HG03060 (cell line): ENCODE data around the gene TULP4.
A peak's percentile ranks its signal among the peaks of the same experiment; 100 is the strongest.
"Not testable (repeated sequence)": the region's sequence is repeated elsewhere in the genome, so short reads cannot be mapped to it uniquely, and the experiment has no call there.

Experiments used
- ATAC-seq: cut with Tn5 transposase; IDR thresholded peaks from one replicate; pipeline ENCODE4 v1.9.1; 2021; ENCODE audit warnings: low read depth, moderate number of reproducible peaks; ENCODE audit not compliant: unreplicated experiment

TULP4 gene

GRCh38 chr6:158457131-158457530 is 144.9 kb downstream of the TULP4 start:
- no peak for ATAC-seq

DNA sequence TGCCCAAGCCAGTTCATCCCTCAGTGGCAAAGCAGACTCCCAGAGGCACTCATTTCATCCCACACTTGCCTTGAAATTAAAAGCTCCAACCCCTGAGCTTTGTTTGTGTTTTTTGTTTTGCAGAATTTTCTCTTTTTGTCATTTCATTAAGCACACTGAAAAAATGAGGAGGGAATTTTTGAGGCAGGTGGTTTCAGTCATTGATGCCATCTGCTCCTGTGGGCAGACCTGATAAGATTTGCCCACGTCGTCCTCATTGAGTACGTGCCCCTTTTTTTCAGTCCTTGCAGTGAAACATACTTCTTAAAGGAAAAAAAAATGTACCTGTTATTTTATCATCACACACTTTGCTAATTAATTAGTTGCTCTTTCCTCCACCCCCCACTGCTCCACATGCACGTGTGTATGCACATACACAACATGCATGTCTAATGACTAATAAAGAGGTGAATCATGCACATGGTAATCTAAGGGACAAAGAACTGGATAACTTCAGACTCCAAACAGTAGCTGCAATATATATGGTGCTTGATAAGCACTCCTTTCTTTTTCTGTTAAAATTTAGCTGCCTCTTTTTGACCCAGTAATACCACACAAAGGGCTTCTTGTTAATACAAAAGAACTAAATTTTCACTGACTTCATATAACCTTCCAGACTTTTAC is 145.5 kb downstream of the TULP4 start:
- ATAC-seq: no peak

GRCh38 chr6:158459726-158460125 is 147.5 kb downstream of the TULP4 start:
- no peak for ATAC-seq

- no peak for ATAC-seq
Measured at GRCh38 chr6:158460602-158461169, 148.4 kb downstream of the TULP4 start.

- ATAC-seq: no peak
Measured at GRCh38 chr6:158461954-158462353, 149.7 kb downstream of the TULP4 start.

DNA sequence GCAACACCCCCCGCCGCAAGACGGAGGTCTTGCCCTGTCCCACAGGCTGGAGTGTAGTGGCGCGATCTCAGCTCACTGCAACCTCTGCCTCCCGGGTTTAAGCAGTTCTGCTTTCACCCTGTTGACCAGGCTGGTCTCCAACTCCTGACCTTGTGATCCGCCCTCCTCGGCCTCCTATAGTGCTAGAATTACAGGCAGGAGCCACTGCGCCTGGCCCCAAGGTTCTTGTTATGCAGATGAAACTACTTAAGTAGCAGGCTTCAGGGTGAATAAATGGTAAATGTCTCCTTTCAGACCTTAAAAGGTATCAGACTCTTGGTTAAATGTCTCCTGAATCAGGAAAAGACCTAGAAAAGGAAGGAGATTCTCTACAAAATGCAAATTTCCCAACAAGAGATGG is 152.2 kb downstream of the TULP4 start:
- no peak for ATAC-seq

DNA sequence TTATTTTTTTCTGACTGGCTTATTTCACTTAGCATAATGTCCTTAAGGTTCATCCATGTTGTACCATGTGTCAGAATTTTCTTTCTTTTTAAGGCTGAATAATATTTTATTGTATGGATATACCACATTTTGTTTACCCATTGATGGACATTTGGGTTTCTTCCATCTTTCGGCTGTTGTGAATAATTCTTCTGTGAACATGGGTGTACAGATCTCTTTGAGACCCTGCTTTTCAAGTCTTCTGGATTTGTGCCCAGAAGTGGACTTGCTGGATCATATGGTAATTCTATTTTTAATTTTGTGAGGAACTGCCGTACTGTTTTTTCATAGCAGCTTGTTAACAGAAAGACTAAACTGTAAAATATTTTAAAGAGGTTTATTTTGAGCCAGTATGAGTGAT is 153.0 kb downstream of the TULP4 start:
- no peak for ATAC-seq

- no peak for ATAC-seq
Measured at GRCh38 chr6:158465747-158466146, 153.5 kb downstream of the TULP4 start.

- no peak for ATAC-seq
Measured at GRCh38 chr6:158467923-158468322, 155.7 kb downstream of the TULP4 start.

DNA sequence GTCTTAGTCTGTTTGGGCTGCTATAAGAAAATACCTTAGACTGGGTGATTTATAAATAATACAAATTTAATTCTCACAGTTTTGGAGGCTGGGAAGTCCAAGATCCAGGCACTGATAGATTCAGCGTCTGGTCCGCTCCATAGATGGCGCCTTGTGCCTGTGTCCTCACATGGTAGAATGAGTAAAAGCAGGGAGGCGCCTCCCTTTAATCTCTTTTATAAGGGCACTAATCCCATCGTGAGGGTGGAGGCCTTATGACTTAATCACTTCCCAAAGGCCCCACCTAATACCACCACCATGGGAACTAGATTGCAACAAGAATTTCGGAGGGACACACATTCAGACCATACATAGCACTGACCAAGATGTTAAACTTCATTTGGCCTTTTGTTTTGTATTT is 156.4 kb downstream of the TULP4 start:
- ATAC-seq: no peak

DNA sequence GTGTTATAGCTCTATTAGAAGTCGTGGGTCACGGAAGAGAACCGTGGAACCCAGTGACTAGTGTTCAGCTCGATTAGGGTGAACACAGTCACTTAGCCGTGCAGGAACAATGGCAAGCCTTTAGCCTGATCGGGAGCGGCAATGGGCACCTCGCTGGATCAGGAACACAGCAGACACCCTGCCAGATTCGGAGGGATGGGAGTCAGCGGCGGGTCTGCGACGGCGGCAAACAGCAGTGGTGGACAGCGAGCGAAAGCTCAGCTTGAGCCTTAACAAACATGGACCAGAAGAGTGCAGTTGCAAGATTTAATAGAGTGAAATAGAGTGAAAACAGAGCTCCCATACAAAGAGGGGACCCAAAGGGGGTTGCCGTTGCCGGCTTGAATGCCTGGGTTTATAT is 157.8 kb downstream of the TULP4 start:
- ATAC-seq: not testable (repeated sequence)

- ATAC-seq: no peak
Measured at GRCh38 chr6:158471339-158471738, 159.1 kb downstream of the TULP4 start.

- ATAC-seq: no peak
Measured at GRCh38 chr6:158472447-158472846, 160.2 kb downstream of the TULP4 start.

DNA sequence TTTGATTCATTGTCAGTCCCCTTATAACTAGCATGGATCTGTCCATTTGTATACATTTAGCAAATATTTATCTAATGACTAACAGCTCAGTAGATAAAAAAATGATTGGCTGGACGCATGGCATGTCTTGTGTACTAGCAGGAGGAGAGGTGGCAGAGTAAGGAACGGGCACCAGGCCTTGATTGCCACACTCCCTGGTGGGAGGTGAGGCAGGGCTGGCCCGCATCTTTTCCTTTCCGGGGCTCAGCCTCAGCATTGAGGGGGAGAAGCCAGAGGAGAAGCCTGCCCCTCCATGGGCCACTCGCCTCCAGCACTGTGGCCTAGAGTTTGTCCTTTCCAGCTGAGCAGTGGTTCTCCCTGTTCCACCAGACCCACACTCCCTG is 162.7 kb downstream of the TULP4 start:
- no peak for ATAC-seq

- peak; percentile 59 for ATAC-seq
Measured at GRCh38 chr6:158475344-158476302, 163.4 kb downstream of the TULP4 start.

- ATAC-seq: no peak
Measured at GRCh38 chr6:158476389-158476788, 164.1 kb downstream of the TULP4 start.

GRCh38 chr6:158477722-158478121 is 165.5 kb downstream of the TULP4 start:
- not testable (repeated sequence) for ATAC-seq

GRCh38 chr6:158480989-158481388 is 168.7 kb downstream of the TULP4 start:
- no peak for ATAC-seq

- ATAC-seq: no peak
Measured at GRCh38 chr6:158481690-158482473, 169.6 kb downstream of the TULP4 start.

- ATAC-seq: no peak
Measured at GRCh38 chr6:158485431-158485830, 173.2 kb downstream of the TULP4 start.

GRCh38 chr6:158487495-158487894 is 175.2 kb downstream of the TULP4 start:
- ATAC-seq: no peak
